ENCODE results near the gene CDH13.

- TF ChIP-seq CTCF (IDR thresholded peaks at IDR 0.05) = no peak
- no peak for TF ChIP-seq POLR2A (IDR thresholded peaks at IDR 0.05)
Measured at GRCh38 chr16:82805866-82806265, 179.1 kb downstream of the CDH13 start.

Data from Peyer's patch (tissue), 4 donors.